Measurements from ENCODE around the gene MUC12.
"Not testable (repeated sequence)": the region's sequence is repeated elsewhere in the genome, so short reads cannot be mapped to it uniquely, and the experiment has no call there.

DNA sequence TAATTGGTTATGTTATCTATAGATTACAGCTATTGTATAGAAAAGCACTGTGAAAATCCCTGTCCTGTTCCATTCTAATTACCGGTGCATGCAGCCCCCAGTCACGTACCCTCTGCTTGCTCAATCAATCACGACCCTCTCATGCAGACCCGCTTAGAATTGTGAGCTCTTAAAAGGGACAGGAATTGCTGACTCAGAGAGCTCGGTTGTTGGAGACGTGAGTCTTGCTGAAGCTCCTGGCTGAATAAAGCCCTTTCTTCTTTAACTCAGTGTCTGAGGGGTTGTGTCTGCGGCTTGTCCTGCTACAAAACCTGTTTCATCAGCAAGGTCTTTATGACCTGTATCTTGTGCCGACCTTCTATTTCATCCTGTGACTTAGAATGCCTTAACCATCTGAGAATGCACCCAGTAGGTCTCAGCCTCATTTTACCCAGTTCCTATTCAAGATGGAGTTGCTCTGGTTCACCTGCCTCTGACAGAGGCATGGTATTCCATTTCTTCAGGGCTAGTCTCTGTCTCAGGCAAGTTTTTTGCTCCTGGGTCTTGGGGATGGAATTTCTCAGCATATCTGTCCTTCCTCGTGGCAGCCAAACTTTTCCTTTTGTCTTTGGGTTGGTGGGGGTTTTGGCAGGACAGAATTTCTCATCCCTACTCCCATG lies 49.5 kb upstream of the MUC12 start:
- TF ChIP-seq ZNF274 (IDR thresholded peaks at IDR 0.05; ENCODE audit: low read depth, low read length); YY1 (IDR thresholded peaks at IDR 0.05; ENCODE audit: insufficient read depth, insufficient read length); SUZ12 (IDR thresholded peaks at IDR 0.05; ENCODE audit: extremely low read depth, insufficient read depth, insufficient read length): not testable (repeated sequence)
